ENCODE measurements around the gene CTNNA2. TPM values are rescaled to one million over a fixed set of nuclear protein-coding genes. Genes with fewer than 3 reads are reported as not detected.
A peak's percentile ranks its signal among the peaks of the same experiment; 100 is the strongest.

CTNNA2 gene
- total RNA-seq, 1 donor from 2014 or later = not detected

DNA sequence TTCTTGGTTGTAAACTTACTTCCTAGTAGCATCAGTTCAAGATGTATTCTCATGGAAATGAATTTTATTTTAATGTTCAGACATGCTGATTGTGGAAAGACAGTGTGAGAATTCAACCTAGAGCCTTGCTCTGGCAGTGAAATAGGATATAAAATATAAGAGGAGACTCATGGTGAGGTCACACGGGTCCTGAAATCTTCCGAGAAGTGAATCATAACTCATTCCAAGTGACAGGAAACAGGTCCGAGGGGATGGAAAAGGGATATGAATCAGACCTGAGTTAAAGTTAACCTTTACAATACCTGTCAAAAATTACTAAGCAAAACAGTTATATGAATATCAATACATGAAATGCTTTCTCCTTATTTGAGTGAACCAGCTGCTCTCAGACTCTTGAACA, 976.9 kb downstream of the CTNNA2 start:
- H3K9me3 ChIP-seq = no peaks in the 10 kb centered on the region
- no peaks in the 10 kb centered on the region for H3K4me1 ChIP-seq
- no peak overlapping the region for H3K4me3 ChIP-seq
- H3K27me3 ChIP-seq = no peaks in the 10 kb centered on the region
- ATAC-seq (no peak), DNase-seq (no peak)
- TF ChIP-seq, protein P1, sequence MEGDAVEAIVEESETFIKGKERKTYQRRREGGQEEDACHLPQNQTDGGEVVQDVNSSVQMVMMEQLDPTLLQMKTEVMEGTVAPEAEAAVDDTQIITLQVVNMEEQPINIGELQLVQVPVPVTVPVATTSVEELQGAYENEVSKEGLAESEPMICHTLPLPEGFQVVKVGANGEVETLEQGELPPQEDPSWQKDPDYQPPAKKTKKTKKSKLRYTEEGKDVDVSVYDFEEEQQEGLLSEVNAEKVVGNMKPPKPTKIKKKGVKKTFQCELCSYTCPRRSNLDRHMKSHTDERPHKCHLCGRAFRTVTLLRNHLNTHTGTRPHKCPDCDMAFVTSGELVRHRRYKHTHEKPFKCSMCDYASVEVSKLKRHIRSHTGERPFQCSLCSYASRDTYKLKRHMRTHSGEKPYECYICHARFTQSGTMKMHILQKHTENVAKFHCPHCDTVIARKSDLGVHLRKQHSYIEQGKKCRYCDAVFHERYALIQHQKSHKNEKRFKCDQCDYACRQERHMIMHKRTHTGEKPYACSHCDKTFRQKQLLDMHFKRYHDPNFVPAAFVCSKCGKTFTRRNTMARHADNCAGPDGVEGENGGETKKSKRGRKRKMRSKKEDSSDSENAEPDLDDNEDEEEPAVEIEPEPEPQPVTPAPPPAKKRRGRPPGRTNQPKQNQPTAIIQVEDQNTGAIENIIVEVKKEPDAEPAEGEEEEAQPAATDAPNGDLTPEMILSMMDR (IDR thresholded peaks at IDR 0.05) = no peak
- H3K27ac ChIP-seq = no peak overlapping the region
- intact Hi-C loops (cut with DNase I) = no loop called here
- H3K36me3 ChIP-seq = no peaks in the 10 kb centered on the region

- DNase-seq = no peak
- TF ChIP-seq, protein P1 (IDR thresholded peaks at IDR 0.05) = no peak
- no peak overlapping the region for H3K4me3 ChIP-seq
- H3K9me3 ChIP-seq = no peaks in the 10 kb centered on the region
- H3K4me1 ChIP-seq = no peaks in the 10 kb centered on the region
- no peaks in the 10 kb centered on the region for H3K27me3 ChIP-seq
- no peak overlapping the region for H3K27ac ChIP-seq
- intact Hi-C loops (cut with DNase I) = no loop called here
- no peak for ATAC-seq
- no peaks in the 10 kb centered on the region for H3K36me3 ChIP-seq
Measured at GRCh38 chr2:80490964-80491363, 978.1 kb downstream of the CTNNA2 start.

GRCh38 chr2:80496346-80496745, 983.5 kb downstream of the CTNNA2 start:
- H3K4me3 ChIP-seq = no peak overlapping the region
- no peak for DNase-seq
- no peak overlapping the region for H3K27ac ChIP-seq
- no peaks in the 10 kb centered on the region for H3K36me3 ChIP-seq
- H3K27me3 ChIP-seq = no peaks in the 10 kb centered on the region
- no peak for ATAC-seq
- no peaks in the 10 kb centered on the region for H3K9me3 ChIP-seq
- TF ChIP-seq, protein P1 (IDR thresholded peaks at IDR 0.05) = no peak
- intact Hi-C loops (cut with DNase I) = no loop called here
- no peaks in the 10 kb centered on the region for H3K4me1 ChIP-seq

GRCh38 chr2:80496775-80497174, 983.9 kb downstream of the CTNNA2 start:
- Histone ChIP-seq H3K4me1 (no peaks in the 10 kb centered on the region), H3K4me3 (no peak overlapping the region), H3K9me3 (no peaks in the 10 kb centered on the region), H3K27me3 (no peaks in the 10 kb centered on the region), H3K36me3 (no peaks in the 10 kb centered on the region), H3K27ac (no peak overlapping the region)
- TF ChIP-seq, protein P1 (IDR thresholded peaks at IDR 0.05) = no peak
- DNase-seq = no peak
- intact Hi-C loops (cut with DNase I) = no loop called here
- ATAC-seq = no peak

GRCh38 chr2:80499095-80499494, 986.2 kb downstream of the CTNNA2 start:
- DNase-seq (no peak), ATAC-seq (peak; percentile 58)
- no peaks in the 10 kb centered on the region for H3K27me3 ChIP-seq
- TF ChIP-seq, protein P1 (IDR thresholded peaks at IDR 0.05) = peak; percentile 53
- H3K4me1 ChIP-seq = no peaks in the 10 kb centered on the region
- intact Hi-C loops (cut with DNase I) = no loop called here
- no peaks in the 10 kb centered on the region for H3K9me3 ChIP-seq
- no peaks in the 10 kb centered on the region for H3K36me3 ChIP-seq
- no peak overlapping the region for H3K27ac ChIP-seq
- H3K4me3 ChIP-seq = no peak overlapping the region

Data from upper lobe of right lung (tissue), 1 donor.